Liver (tissue), 9 donors: ENCODE data around the gene RASGRP4. TPM values are rescaled to one million over a fixed set of nuclear protein-coding genes. Genes with fewer than 3 reads are reported as not detected.
A peak's percentile ranks its signal among the peaks of the same experiment; 100 is the strongest.

Source experiments
- DNase-seq: peaks from one replicate; pipeline ENCODE4 v3.0.0-alpha.2; 2017; ENCODE audit warnings: low spot score
- H3K27ac ChIP-seq, 2 donors: one replicate each; pipeline ENCODE4 v1.7.0; 2013; ENCODE audit warnings: inconsistent platforms in 2 of 2, low read length in 2 of 2, control low read depth in 1 of 2, low read depth in 1 of 2, mild to moderate bottlenecking in 1 of 2
- H3K27me3 ChIP-seq, 4 donors: one replicate each; pipeline versions ENCODE4 v1.6.1 to v1.7.0; 2013; ENCODE audit warnings: low read length in 3 of 4, inconsistent platforms in 1 of 4, mild to moderate bottlenecking in 1 of 4, moderate library complexity in 1 of 4; ENCODE audit not compliant: control insufficient read depth in 4 of 4, insufficient read depth in 4 of 4
- H3K36me3 ChIP-seq, 4 donors: one replicate each; pipeline versions ENCODE4 v1.6.1 to v1.7.0; 2013; ENCODE audit warnings: low read length in 3 of 4, mild to moderate bottlenecking in 3 of 4, low read depth in 1 of 4, moderate library complexity in 1 of 4; ENCODE audit not compliant: control insufficient read depth in 4 of 4, insufficient read depth in 3 of 4
- H3K4me1 ChIP-seq, 4 donors: one replicate each; pipeline versions ENCODE4 v1.6.1 to v1.7.0; 2013; ENCODE audit warnings: low read length in 3 of 4, mild to moderate bottlenecking in 3 of 4, moderate library complexity in 1 of 4; ENCODE audit not compliant: control insufficient read depth in 4 of 4, insufficient read depth in 4 of 4
- H3K4me3 ChIP-seq, 3 donors: one replicate each; pipeline versions ENCODE4 v1.6.1 to v1.7.0; 2013; ENCODE audit warnings: low read length in 3 of 3, control low read depth in 1 of 3, low read depth in 1 of 3, mild to moderate bottlenecking in 1 of 3
- H3K9ac ChIP-seq, 2 donors: one replicate each; pipeline ENCODE4 v1.7.0; 2013; ENCODE audit warnings: low read length in 2 of 2, mild to moderate bottlenecking in 2 of 2, moderate library complexity in 2 of 2, control low read depth in 1 of 2, low read depth in 1 of 2
- H3K9me3 ChIP-seq, 4 donors: one replicate each; pipeline versions ENCODE4 v1.6.1 to v1.7.0; 2013; ENCODE audit warnings: low read length in 3 of 4; ENCODE audit not compliant: control insufficient read depth in 4 of 4
- FOXA1 ChIP-seq: IDR thresholded peaks from 2 replicates; pipeline ENCODE4 v1.6.1; 2016; ENCODE audit warnings: antibody characterized with exemption
- FOXA2 ChIP-seq: IDR thresholded peaks from 2 replicates; pipeline ENCODE4 v1.6.1; 2016; ENCODE audit warnings: antibody characterized with exemption
- GABPA ChIP-seq, 2 donors: IDR thresholded peaks in 1 of 2; conservative IDR thresholded peaks in 1 of 2; 2 replicates each; pipeline ENCODE4 v1.6.1; 2016; ENCODE audit warnings: antibody characterized with exemption in 2 of 2, mild to moderate bottlenecking in 1 of 2, moderate library complexity in 1 of 2
- HNF4A ChIP-seq, 2 donors: conservative IDR thresholded peaks; 2 replicates each; pipeline ENCODE4 v1.6.1; 2016; ENCODE audit warnings: antibody characterized with exemption in 2 of 2, mild to moderate bottlenecking in 2 of 2
- HNF4G ChIP-seq: IDR thresholded peaks from 2 replicates; pipeline ENCODE4 v1.6.1; 2016; ENCODE audit warnings: antibody characterized with exemption
- NR2F2 ChIP-seq: IDR thresholded peaks from 2 replicates; pipeline ENCODE4 v1.6.1; 2016; ENCODE audit warnings: antibody characterized with exemption
- RAD21 ChIP-seq, 2 donors: IDR thresholded peaks; 2 replicates each; pipeline ENCODE4 v1.6.1; 2016; ENCODE audit warnings: antibody characterized with exemption in 2 of 2, mild to moderate bottlenecking in 2 of 2
- REST ChIP-seq: IDR thresholded peaks from 2 replicates; pipeline ENCODE4 v1.6.1; 2016; ENCODE audit warnings: antibody characterized with exemption, mild to moderate bottlenecking
- RXRA ChIP-seq, 2 donors: IDR thresholded peaks; 2 replicates each; pipeline ENCODE4 v1.6.1; 2017 to 2018; ENCODE audit warnings: antibody characterized with exemption in 2 of 2, mild to moderate bottlenecking in 1 of 2
- SP1 ChIP-seq: IDR thresholded peaks from 2 replicates; pipeline ENCODE4 v1.6.1; 2018; ENCODE audit warnings: antibody characterized with exemption, mild to moderate bottlenecking
- TAF1 ChIP-seq: conservative IDR thresholded peaks from 2 replicates; pipeline ENCODE4 v1.6.1; 2016; ENCODE audit warnings: antibody characterized with exemption, mild to moderate bottlenecking
- YY1 ChIP-seq: IDR thresholded peaks from 2 replicates; pipeline ENCODE4 v1.6.1; 2016; ENCODE audit warnings: antibody characterized with exemption, mild to moderate bottlenecking
- WGBS: extraction: QIAGEN DNeasy Blood & Tissue Kit; methylation state at CpG from one replicate; pipeline ENCODE4 v1.1.7; 2013; 5-methylcytosine and 5-hydroxymethylcytosine counted together
- polyA plus RNA-seq, 2 donors: library from polyadenylated mRNA; stranded (reverse) in 1 of 2; unstranded in 1 of 2; fragments of 200-250 nt in 1 of 2; fragments of >200 nt in 1 of 2; fragmentation: Nextera tagmentation in 1 of 2; extraction: Ambion mirVana in 1 of 2; gene quantifications; one replicate each; pipeline versions ENCODE4 v1.2.1 to v1.2.3, GENCODE V29; 2013 to 2015
- total RNA-seq, 2 donors: library from RNA; depleted of rRNA; stranded (reverse); fragments of >200 nt; gene quantifications; one replicate each; pipeline ENCODE4 v1.2.3, GENCODE V29; 2014
- TF ChIP-seq, protein P1 (sequence below): IDR thresholded peaks from 2 replicates; pipeline ENCODE4 v1.6.1; 2016; ENCODE audit warnings: antibody characterized with exemption
- TF ChIP-seq, protein P2 (sequence below): IDR thresholded peaks from 2 replicates; pipeline ENCODE4 v1.6.1; 2016; ENCODE audit warnings: antibody characterized with exemption
- TF ChIP-seq, protein P3 (sequence below): fragments of 150-350 bp; IDR thresholded peaks from 2 replicates; pipeline ENCODE4 v1.5.1; 2017; ENCODE audit warnings: improper control_type of control experiment, low read depth, low read length; ENCODE audit not compliant: missing input control
- donor health status: healthy.
- donor health status: healthy.
- donor health status: healthy.
- donor health status: healthy.
- donor health status: healthy.

RASGRP4 gene
- total and polyA plus RNA-seq, 4 donors: 0.60 to 2.4 (median 1.6) TPM

- Histone ChIP-seq H3K27ac (no peak overlapping the region), H3K27me3 (no peaks in the 10 kb centered on the region), H3K4me1 (peaks cover 0 to 7% (median 3%) of the 10 kb centered on the region in 4 donors), H3K4me3 (no peak overlapping the region), H3K9ac (no peak overlapping the region), H3K36me3 (peaks cover 0 to 6% (median 2%) of the 10 kb centered on the region in 4 donors), H3K9me3 (no peaks in the 10 kb centered on the region)
- 96% methylated on average over 6 of the region's 6 CpGs for WGBS
- no peak for DNase-seq
- TF ChIP-seq HNF4A (conservative IDR thresholded peaks at IDR 0.05): no peak
- no peak for TF ChIP-seq RAD21 (IDR thresholded peaks at IDR 0.05)
- TF ChIP-seq HNF4G: no peak
- no peak for TF ChIP-seq FOXA1
- TF ChIP-seq REST: no peak
- no peak for TF ChIP-seq NR2F2
- no peak for TF ChIP-seq GABPA (IDR thresholded peaks at IDR 0.05 in 1 of 2, conservative IDR thresholded peaks at IDR 0.05 in 1 of 2)
- TF ChIP-seq, protein P1, sequence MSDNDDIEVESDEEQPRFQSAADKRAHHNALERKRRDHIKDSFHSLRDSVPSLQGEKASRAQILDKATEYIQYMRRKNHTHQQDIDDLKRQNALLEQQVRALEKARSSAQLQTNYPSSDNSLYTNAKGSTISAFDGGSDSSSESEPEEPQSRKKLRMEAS: no peak
Observed at GRCh38 chr19:38404858-38405257, 21.2 kb downstream of the RASGRP4 start.

- Histone ChIP-seq H3K9ac (peak within 1 kb of the TSS; percentile 76 to 81), H3K4me3 (peak within 1 kb of the TSS; percentile 49 to 95 (median 78)), H3K4me1 (peaks cover 0 to 7% (median 3%) of the 10 kb centered on the region in 4 donors), H3K27me3 (no peaks in the 10 kb centered on the region), H3K9me3 (no peaks in the 10 kb centered on the region), H3K36me3 (peaks cover 0 to 6% (median 2%) of the 10 kb centered on the region in 4 donors), H3K27ac (peak within 1 kb of the TSS; percentile 52 to 67)
- DNase-seq: peak; percentile 98
- TF ChIP-seq GABPA (IDR thresholded peaks at IDR 0.05 in 1 of 2, conservative IDR thresholded peaks at IDR 0.05 in 1 of 2) (peak in 1 of 2 donors; percentile 41), FOXA2 (no peak), FOXA1 (no peak), TAF1 (no peak), YY1 (no peak), RXRA (IDR thresholded peaks at IDR 0.05) (no peak), HNF4G (no peak), NR2F2 (no peak), RAD21 (IDR thresholded peaks at IDR 0.05) (peak; percentile 80 to 86), SP1 (peak; percentile 67)
- TF ChIP-seq, protein P2, sequence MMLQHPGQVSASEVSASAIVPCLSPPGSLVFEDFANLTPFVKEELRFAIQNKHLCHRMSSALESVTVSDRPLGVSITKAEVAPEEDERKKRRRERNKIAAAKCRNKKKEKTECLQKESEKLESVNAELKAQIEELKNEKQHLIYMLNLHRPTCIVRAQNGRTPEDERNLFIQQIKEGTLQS: no peak
- TF ChIP-seq, protein P3, sequence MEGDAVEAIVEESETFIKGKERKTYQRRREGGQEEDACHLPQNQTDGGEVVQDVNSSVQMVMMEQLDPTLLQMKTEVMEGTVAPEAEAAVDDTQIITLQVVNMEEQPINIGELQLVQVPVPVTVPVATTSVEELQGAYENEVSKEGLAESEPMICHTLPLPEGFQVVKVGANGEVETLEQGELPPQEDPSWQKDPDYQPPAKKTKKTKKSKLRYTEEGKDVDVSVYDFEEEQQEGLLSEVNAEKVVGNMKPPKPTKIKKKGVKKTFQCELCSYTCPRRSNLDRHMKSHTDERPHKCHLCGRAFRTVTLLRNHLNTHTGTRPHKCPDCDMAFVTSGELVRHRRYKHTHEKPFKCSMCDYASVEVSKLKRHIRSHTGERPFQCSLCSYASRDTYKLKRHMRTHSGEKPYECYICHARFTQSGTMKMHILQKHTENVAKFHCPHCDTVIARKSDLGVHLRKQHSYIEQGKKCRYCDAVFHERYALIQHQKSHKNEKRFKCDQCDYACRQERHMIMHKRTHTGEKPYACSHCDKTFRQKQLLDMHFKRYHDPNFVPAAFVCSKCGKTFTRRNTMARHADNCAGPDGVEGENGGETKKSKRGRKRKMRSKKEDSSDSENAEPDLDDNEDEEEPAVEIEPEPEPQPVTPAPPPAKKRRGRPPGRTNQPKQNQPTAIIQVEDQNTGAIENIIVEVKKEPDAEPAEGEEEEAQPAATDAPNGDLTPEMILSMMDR: peak; percentile 94
- under 1% methylated on average over 82 of the region's 82 CpGs for WGBS
Observed at GRCh38 chr19:38402967-38403674, 22.9 kb downstream of the RASGRP4 start, which contains the start of gene FAM98C. Gene FAM98C (plus strand): TSS chr19:38403093. CDS start chr19:38403154, 61 bp downstream.
